Stimulated activated CD4-positive, alpha-beta T cell treated with anti-CD3 and anti-CD28 coated beads, Interleukin-1b, Interleukin-23, amount 100 ng/mL, for 4 hours (primary cell): ENCODE data around the gene LRP4.
"Not testable (repeated sequence)": the region's sequence is repeated elsewhere in the genome, so short reads cannot be mapped to it uniquely, and the experiment has no call there.

Experiments
- DNase-seq, 2 donors: peaks; one replicate each; pipeline ENCODE4 v3.0.0-alpha.2; 2020; ENCODE audit warnings: low read depth in 2 of 2

LRP4 gene, protein sequence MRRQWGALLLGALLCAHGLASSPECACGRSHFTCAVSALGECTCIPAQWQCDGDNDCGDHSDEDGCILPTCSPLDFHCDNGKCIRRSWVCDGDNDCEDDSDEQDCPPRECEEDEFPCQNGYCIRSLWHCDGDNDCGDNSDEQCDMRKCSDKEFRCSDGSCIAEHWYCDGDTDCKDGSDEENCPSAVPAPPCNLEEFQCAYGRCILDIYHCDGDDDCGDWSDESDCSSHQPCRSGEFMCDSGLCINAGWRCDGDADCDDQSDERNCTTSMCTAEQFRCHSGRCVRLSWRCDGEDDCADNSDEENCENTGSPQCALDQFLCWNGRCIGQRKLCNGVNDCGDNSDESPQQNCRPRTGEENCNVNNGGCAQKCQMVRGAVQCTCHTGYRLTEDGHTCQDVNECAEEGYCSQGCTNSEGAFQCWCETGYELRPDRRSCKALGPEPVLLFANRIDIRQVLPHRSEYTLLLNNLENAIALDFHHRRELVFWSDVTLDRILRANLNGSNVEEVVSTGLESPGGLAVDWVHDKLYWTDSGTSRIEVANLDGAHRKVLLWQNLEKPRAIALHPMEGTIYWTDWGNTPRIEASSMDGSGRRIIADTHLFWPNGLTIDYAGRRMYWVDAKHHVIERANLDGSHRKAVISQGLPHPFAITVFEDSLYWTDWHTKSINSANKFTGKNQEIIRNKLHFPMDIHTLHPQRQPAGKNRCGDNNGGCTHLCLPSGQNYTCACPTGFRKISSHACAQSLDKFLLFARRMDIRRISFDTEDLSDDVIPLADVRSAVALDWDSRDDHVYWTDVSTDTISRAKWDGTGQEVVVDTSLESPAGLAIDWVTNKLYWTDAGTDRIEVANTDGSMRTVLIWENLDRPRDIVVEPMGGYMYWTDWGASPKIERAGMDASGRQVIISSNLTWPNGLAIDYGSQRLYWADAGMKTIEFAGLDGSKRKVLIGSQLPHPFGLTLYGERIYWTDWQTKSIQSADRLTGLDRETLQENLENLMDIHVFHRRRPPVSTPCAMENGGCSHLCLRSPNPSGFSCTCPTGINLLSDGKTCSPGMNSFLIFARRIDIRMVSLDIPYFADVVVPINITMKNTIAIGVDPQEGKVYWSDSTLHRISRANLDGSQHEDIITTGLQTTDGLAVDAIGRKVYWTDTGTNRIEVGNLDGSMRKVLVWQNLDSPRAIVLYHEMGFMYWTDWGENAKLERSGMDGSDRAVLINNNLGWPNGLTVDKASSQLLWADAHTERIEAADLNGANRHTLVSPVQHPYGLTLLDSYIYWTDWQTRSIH (N-terminal part only)

GRCh38 chr11:46918083-46918787, at the start of gene LRP4:
Gene LRP4 (minus strand): TSS chr11:46918550. CDS start chr11:46918379, 171 bp downstream.
- peak in 1 of 2 donors; percentile 44 for DNase-seq

GRCh38 chr11:46967962-46968361, 49.6 kb upstream of the LRP4 start:
- no peak for DNase-seq

- no peak for DNase-seq
Measured at GRCh38 chr11:46966773-46967172, 48.4 kb upstream of the LRP4 start.

DNA sequence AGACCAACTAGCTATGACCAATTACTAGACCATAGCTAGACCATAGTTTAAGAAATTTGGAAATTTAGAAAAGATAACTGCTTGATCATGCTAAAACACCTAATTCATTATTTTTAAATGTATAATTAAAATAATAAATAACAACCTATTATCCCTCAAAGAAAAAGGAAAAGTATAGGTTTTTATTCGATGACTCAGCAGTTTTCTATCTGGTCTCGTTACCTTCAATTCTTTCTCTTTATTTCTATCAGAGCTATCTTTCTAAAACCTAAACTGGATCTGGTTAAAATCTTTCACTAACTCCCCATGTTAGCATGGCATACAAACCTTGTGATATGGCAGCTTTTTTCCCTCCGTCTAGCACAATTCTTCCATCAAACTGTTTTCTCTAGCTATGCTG, 45.5 kb upstream of the LRP4 start:
- no peak for DNase-seq

DNA sequence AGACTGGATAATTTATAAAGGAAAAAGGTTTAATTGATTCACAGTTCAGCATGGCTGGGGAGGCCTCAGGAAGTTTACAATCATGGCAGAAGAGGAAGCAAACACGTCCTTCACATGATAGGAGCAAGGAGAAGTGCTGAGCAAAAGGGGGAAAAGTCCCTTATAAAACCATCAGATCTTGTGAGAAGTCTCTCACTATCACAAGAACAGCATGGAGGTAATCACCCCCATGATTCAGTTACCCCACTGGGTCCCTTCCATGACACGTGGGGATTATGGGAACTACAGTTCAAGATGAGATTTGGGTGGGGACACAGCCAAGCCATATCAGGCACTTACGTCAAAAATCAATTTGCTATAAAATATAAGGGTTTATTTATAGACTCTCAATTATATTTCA, 43.5 kb upstream of the LRP4 start:
- not testable (repeated sequence) for DNase-seq

DNA sequence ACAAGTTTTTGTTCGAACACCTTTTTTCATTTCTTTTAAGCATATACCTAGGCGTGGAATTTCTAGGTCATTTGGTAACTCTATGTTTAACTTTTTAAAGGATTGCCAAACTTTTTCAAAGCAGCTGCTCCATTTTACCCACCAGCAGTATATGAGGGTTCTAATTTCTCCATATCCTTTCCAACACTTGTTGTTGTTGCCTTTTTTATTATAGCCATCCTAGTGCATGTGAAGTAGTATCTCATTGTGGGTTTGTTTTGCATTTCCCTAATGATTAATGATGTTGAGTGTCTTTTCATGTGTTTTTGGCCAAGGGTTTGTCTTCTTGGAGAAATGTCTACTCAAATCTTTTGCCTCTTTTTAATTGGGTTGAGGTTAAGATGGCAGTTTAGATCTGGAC, 42.7 kb upstream of the LRP4 start:
- no peak for DNase-seq

DNA sequence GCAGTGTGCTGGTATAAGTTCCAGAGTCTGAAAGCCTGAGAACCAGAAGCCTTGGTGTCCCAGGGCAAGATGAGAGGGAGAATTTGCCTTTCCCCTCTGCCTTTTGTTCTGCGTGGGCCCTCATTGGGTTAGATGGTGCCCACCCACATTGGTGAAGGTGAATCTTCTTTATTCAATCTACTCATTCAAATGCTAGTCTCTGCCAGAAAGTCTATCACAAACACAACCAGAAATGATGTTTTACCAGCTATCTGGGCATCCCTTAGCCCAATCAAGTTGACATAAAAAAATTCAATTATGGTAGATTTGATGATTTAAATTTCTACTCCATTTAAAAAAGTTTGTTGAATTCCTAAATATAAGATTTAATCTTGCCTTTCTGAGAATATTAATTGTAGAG, 40.4 kb upstream of the LRP4 start:
- no peak for DNase-seq

- DNase-seq: no peak
Measured at GRCh38 chr11:46953093-46953492, 34.7 kb upstream of the LRP4 start.

- no peak for DNase-seq
Measured at GRCh38 chr11:46952553-46952952, 34.2 kb upstream of the LRP4 start.

GRCh38 chr11:46951864-46952263, 33.5 kb upstream of the LRP4 start:
- no peak for DNase-seq

DNA sequence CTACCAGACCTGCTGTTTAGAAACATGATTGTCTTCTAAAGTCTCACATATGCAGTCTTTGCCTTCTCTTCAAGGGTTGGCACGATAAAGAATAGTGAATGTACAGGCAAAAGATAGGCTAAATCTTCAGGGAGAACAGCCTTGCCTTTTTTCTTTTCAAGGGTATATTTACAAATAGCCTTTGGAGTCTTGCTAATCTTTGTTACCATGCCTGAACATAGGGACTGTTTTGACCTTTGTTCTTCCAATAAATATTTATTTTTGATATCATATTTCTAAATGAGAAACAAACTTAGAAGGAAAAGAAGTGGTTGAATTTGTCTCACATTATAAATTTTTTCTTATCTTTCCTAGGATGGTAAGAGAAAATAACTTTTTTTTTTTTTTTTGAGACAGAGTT, 30.9 kb upstream of the LRP4 start:
- DNase-seq: no peak

- no peak for DNase-seq
Measured at GRCh38 chr11:46948378-46949131, 30.2 kb upstream of the LRP4 start.

DNA sequence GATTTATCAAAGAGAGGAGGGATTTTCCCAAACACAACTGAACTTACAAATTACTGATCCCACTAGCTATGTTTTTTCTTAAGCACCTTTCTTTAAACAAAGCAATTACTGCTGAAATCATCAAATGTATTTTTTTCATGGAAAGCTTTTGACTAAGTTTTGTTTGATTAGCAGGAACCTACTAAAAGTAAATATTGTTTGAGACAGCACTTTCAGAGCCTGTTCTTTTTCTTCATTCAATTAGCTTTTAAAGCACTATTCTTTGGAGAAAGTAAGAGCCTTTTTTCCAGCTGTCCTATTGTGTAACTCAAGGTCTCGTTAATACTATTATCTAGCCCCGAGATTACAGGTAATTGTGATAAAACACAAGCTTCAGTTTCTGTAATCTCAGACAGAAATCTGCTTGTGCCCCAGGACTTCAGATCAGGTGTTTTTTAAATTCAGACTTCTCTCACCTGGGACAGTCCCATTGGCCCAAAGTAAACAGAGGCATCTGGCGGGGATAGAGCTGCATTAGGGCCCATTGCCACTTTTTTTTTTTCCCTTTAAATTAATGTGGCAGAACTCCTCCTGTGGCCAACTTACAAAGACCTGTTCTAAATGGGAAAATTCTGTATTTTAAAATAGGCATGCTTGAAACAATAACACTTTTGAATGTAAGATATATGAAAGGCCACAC, 29.2 kb upstream of the LRP4 start:
- no peak for DNase-seq

DNA sequence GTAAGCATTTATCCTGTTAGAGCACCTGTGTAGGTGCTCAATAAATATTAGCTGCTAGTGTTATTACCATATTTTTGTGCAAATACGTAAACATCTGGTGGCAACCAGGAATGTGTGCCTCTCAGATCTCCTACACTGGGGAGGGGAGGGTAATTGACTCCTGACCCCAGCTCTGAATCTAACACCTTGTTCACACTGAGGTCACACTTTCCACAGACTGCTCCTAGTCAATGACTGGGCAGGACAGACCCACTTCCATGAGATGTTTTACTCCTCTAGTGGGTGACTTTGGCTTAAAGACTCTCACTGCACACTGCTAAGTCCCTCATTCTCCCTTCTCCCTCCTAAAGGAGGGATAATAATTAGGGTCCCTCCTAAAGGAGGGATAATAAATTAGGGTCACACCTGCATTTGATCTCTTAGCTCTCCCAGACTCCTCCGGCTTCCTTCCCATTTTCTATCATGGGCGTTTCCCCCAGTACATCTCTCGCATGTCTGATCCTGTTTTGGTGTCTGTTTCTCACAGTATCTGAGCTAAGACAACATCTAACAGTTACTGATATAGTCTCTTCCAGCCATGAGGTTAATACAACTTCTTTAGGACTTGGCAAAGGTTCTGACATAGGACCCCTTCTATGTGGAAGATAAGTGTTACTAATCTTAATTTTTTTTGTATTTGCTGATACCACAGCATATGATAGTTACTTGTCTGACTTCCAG, 26.2 kb upstream of the LRP4 start:
- no peak for DNase-seq

DNA sequence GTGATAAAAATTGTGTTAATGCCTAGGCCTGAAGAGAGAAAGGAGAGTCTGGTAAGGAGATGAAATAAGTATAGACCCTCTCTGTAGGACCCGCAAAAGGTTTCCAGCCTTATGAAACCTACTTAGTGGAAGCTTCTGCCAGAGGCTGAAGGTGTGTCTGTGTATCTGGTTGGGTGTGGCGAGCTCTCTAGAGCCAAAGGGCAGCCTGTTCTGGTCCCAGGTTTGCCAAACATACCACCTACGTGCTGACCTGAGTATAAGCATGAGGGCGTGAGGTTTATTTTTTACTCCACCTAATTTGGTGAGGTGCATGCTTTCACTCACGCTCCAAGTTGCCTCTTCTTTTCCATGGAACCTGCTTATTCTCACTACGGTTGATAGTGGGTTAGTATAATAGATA, 23.8 kb upstream of the LRP4 start:
- no peak for DNase-seq

DNA sequence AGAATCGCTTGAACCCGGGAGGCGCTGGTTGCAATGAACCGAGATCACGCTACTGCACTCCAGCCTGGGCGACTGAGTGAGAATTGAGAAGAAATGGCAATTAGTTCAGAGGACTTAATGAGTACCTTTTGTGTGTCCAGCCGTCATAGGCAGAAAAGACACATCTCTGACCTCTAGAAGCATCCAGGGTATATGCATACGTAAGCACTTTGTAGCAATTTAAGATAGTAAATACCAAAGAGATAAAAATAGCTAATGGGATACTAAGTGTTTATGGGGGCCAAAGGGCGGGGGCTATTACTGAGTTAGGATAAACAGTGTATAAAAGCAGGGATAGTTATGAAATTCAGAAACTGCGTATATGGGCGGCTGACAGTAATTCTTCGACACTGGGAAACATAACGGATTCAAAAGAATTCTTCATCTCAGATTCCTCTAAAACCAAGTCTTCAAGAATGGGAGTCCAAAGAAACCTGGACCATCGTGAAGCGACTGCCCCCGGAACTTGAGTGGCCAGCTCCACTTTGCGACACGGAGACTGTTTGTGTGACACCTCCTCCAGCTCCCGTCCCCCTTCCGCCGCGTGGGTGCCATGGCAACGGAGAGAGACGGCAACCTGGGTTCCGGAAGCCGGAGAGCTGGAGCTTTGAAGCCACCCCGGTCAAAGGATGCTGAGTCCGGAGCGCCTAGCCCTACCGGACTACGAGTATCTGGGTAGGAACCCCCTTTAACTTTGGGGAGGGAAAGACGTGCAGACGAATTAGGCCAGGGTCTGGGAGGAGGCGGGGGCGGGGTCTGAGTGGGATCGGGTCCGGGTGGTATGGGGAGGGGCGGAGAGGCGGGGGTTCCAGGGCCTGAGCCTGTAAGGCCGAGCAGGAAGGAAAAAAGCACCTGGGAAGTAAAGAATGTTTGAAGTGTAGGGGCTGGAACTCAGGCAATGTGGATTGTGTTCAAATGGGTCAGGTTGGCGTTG, 18.1 kb upstream of the LRP4 start, which contains the start of gene CSTPP1:
Gene CSTPP1 (plus strand): TSS at position 624 of the 973 bp plus-strand sequence. CDS start 45 bp downstream, at position 669.
- peak; percentile 92 to 95 for DNase-seq

GRCh38 chr11:46930089-46930488, 11.7 kb upstream of the LRP4 start:
- DNase-seq: no peak

GRCh38 chr11:46928701-46929100, 10.4 kb upstream of the LRP4 start:
- DNase-seq: not testable (repeated sequence)
